ENCODE data around the gene CCR8.
"Not testable (repeated sequence)": the region's sequence is repeated elsewhere in the genome, so short reads cannot be mapped to it uniquely, and the experiment has no call there.

The CCR8 gene

DNA sequence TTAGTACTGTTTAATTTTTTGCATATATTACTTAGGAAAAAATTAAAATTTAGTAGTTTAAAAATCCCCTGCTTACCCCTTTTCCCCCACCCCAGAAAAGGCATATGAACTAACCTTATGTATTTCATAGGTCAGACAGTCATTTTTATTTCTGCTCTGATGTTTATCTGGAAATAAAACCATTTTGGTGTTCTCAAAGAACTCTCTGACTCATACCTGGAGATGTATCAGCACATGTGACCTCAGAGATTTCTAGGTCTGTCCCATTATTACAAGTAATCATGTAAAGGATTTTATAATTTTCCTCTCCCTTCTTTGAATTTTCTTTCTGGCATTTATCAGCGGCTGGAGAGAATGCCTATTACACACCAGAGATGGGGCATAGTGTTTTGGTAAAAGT lies 14.1 kb upstream of the CCR8 start:
- no peak for DNase-seq

DNA sequence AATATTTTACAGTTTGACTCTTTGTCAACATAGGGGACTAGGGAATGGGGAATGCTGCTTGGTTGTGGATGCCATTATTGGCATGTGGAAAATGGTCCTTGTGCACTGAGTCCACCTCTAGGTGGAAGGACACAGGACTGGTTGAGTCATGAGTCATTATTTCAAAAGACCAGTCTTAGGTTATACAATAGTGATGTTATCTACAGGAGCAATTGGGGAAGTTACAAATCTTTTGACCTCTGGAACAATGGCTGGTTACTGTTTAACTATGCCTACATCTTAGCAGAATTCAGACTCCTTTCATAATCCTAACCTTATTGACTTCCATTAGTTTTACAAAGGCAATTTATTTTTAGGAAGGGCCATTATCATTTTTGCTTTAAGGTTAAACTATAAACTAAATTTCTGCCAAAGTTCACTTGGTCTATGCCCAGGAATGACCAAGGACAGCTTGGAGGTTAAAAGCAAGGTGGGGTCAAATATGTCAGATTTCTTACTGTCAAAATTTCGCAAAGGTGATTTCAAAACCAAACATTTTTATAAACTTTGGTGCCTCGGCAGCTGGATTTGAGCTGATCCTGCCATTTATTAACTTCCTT lies 11.8 kb upstream of the CCR8 start:
- DNase-seq: no peak

DNA sequence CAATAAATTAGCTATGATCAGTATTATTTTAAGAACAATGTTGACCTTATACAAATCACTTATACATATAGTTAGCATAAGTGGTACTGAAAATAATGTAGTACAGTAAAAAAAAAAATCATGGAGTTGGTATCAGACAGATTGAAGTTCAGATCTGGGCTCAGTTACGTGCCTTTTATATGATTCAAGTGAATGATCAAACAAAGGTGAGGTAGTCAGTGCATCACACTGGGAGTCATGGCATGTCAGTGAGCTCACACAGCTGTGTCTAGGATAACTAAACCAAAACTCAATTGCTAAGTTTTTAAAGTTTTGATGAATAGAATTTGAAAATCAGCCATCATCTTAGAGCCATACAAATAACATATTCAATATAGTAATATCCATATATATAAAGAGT lies 11.2 kb upstream of the CCR8 start:
- DNase-seq: no peak

- DNase-seq: no peak
Measured at GRCh38 chr3:39319249-39319648, 10.3 kb upstream of the CCR8 start.

- DNase-seq: not testable (repeated sequence)
Measured at GRCh38 chr3:39321574-39321983, 7.9 kb upstream of the CCR8 start.

DNA sequence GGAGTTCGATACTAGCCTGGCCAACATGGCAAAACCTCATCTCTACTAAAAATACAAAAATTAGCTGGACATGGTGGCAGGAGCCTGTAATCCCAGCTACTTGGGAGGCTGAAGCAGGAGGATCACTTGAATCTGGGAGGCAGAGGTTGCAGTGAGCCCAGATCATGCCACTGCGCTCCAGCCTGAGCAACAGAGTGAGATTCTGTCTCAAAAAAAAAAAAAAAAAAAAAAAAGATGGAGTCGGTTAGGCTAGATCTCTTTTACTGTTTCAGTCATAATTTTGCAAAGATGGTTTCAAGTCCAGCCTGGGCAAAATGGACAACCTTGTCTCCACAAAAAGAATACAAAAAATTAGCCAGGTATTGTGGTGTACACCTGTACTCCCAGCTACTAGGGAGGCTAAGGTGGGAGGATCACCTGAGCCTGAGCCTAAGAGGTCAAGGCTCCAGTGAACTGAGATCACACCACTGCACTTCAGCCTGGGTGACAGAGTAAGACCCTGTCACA lies 7.2 kb upstream of the CCR8 start:
- not testable (repeated sequence) for DNase-seq

- DNase-seq: no peak
Measured at GRCh38 chr3:39322936-39323335, 6.6 kb upstream of the CCR8 start.

GRCh38 chr3:39323494-39323893 lies 6.0 kb upstream of the CCR8 start:
- DNase-seq: no peak

- DNase-seq: no peak
Measured at GRCh38 chr3:39325236-39325635, 4.3 kb upstream of the CCR8 start.

- no peak for DNase-seq
Measured at GRCh38 chr3:39327053-39327745, 2.3 kb upstream of the CCR8 start.

DNA sequence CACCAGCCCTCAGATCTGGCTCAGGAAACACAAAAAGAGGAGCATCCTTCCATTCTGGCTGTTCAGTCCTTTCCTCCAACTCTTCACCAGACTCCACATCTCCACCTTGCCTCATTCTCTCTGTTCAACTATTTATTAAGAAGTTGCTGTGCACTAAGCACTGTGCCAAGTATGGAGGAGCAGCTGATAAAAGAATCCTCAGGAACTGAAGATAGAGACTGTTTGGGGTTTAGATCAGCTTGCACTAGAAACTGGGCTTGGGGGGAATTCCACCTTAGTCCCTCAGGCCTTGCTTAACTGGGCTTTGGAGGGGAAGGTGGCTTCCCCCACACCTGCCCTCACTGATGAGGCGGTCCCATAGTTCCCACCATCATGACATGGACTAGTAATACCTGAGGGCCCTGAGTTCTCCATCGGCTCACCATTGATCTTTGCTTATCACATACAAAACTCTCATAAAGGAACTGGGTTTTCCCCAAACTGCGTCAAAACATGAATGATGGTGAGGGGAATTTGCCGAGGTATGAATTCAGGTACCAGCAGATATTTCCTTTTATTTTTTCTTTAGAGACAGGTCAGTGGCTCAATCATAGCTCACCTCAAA lies 1.7 kb upstream of the CCR8 start:
- no peak for DNase-seq

GRCh38 chr3:39330824-39331223 lies 1.3 kb downstream of the CCR8 start:
- DNase-seq: no peak

GRCh38 chr3:39332525-39332924 lies 3.0 kb downstream of the CCR8 start:
- no peak for DNase-seq

DNA sequence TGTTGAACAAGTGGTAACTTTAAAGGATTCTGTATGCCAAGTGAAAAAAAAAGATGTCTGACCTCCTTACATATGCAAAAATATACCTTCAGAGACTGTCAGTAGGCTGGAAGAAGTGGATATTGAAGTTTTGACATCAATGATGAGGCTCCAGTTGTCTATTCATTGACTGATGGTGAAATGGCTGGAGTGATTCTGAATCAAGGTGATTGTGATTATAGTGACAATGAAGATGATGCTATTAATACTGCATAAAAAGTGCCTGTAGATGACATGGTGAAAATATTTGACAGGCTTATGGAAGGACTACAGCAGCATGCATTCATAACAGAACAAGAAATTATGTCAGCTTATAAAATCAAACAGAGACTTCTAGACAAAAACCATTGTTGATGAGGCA lies 4.1 kb downstream of the CCR8 start:
- no peak for DNase-seq

GRCh38 chr3:39334205-39334604 lies 4.7 kb downstream of the CCR8 start:
- no peak for DNase-seq

- DNase-seq: no peak
Measured at GRCh38 chr3:39338201-39338600, 8.7 kb downstream of the CCR8 start.

DNA sequence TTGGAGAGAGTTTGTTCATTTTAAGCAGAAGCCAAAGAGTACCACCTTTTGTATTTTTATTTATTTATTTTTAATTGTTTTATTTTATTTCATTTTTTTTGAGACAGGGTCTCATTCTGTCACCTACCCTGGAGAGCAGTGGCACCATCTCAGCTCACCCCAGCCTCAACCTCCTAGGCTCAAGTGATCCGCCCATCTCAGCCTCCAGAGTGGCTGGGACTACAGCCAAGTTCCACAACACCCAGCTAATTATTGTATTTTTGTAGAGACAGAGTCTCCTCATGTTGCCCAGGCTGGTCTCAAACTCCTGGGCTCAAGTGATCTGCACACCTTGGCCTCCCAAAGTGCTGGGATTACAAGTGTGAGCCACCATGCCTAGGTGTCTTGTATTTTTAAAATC lies 9.6 kb downstream of the CCR8 start:
- no peak for DNase-seq

DNA sequence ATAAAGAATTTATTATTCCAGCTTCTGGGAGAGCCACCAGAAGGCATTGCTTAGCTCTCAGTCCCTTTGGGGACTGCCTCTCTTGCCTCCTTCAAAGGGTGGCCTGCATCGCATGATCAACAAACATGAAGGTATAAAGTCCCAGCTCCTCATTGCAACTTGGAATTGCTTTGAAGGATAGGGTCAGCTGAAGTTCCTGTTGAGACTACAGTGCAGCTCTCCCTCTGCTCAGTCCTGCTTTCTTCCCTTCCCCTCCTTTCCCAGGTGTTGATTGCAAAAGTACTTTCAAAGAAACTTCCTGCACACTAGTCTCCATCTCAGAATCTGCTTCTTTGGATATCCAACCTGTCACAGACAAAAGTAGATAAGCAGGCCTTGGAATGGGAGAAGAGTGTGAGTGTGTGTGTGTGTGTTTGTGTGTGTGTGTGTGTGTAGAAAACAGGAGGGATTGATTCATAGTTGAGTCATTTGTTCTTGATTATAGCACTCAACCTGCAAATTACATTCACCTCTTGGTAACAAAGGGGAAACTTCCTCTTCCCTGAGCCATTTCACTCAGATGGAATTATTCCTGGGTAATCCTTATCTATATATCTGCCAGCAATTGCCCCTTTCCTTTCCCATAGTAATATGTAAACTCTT lies 13.7 kb downstream of the CCR8 start:
- DNase-seq: no peak

DNA sequence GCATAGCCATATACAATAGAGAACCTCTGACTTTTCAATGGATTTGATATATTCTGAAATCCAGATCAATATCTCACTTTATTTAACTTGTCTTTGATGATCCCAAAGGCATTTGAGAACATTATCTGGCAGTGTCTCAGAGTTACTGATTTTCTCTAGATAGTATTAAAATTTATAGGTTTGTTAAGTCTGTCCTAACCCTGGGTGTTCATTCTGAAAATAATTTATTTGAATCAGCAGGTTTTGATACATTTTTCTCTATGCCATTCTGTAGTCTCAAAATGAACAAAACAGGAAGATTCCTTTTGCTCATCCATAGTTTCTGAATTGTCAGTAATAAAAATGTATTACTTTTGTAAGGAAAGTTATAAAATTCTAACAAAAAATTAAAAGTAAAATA lies 14.3 kb downstream of the CCR8 start:
- DNase-seq: no peak

DNA sequence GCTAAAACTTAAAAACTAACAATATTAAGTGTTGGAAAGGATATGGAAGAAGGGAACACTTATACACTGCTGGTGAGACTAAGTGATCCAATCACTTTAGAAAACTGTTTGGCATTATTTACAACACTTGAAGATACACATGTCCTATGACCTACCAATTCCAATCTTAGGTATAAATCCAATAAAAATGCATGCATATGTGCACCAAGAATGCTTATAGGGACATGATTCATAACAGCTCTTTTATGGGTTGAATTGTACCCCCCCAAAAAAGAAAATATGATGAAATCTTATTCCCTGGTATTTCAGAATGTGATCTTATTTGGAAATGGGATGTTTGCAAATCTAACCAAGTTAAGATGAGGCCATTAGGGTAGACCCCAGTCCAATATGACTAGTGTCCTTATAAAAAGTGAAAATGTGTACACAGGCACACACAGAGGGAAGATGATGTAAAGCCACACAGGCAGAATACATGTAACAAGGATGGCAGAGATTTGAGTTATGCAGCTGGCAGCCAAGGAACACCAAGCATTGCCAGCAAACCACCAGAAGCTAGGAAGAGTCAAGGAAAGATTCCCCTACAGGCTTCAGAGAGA lies 15.3 kb downstream of the CCR8 start:
- no peak for DNase-seq

GRCh38 chr3:39346785-39347585 lies 17.5 kb downstream of the CCR8 start:
- no peak for DNase-seq
